GM19193 (cell line): ENCODE data around the gene SLC47A1.
A peak's percentile ranks its signal among the peaks of the same experiment; 100 is the strongest.

ENCODE experiments used
- POLR2A ChIP-seq: IDR thresholded peaks from 4 replicates; pipeline ENCODE4 v1.6.1; 2011; ENCODE audit not compliant: insufficient read depth, insufficient read length; ENCODE audit errors: extremely low read depth

The SLC47A1 gene

GRCh38 chr17:19533718-19534561 is at the start of gene SLC47A1:
SLC47A1 (plus strand) TSS chr17:19533854; CDS start chr17:19533940, 86 bp downstream.
- TF ChIP-seq POLR2A, result peak; percentile 46

- TF ChIP-seq POLR2A, result no peak
These were observed 47.8 kb upstream of the SLC47A1 start for GRCh38 chr17:19485800-19486340.

GRCh38 chr17:19486351-19487023 is 47.2 kb upstream of the SLC47A1 start:
- TF ChIP-seq POLR2A, result no peak

- no peak for TF ChIP-seq POLR2A
These were observed 46.5 kb upstream of the SLC47A1 start for GRCh38 chr17:19487024-19487600.

GRCh38 chr17:19492141-19492540 is 41.5 kb upstream of the SLC47A1 start:
- TF ChIP-seq POLR2A, result no peak

- TF ChIP-seq POLR2A, result no peak
These were observed 38.5 kb upstream of the SLC47A1 start for GRCh38 chr17:19494961-19495806.

- TF ChIP-seq POLR2A, result no peak
These were observed 37.7 kb upstream of the SLC47A1 start for GRCh38 chr17:19495828-19496528.

- TF ChIP-seq POLR2A, result no peak
These were observed 36.0 kb upstream of the SLC47A1 start for GRCh38 chr17:19497624-19498023.

- no peak for TF ChIP-seq POLR2A
These were observed 32.4 kb upstream of the SLC47A1 start for GRCh38 chr17:19501219-19501618.

- no peak for TF ChIP-seq POLR2A
These were observed 31.1 kb upstream of the SLC47A1 start for GRCh38 chr17:19502517-19502916.

GRCh38 chr17:19507775-19508576 is 25.7 kb upstream of the SLC47A1 start:
- peak; percentile 19 for TF ChIP-seq POLR2A

GRCh38 chr17:19508577-19508867 is 25.1 kb upstream of the SLC47A1 start:
- TF ChIP-seq POLR2A, result no peak

- TF ChIP-seq POLR2A, result no peak
These were observed 22.8 kb upstream of the SLC47A1 start for GRCh38 chr17:19510903-19511302.
